Measurements from ENCODE around the gene SPDEF. TPM values are rescaled to one million over a fixed set of nuclear protein-coding genes. Genes with fewer than 3 reads are reported as not detected.

Gene SPDEF
- total RNA-seq, 1 donor from 2014 or later = 5.0 TPM

- H3K4me3 ChIP-seq (ENCODE audit: low read depth, low read length) = no peak overlapping the region
- peak; percentile 64 for FAIRE-seq
Observed at GRCh38 chr6:34528996-34529664, 27.0 kb downstream of the SPDEF start.

GRCh38 chr6:34527751-34528670 is 28.1 kb downstream of the SPDEF start:
- no peak for FAIRE-seq
- no peak for TF ChIP-seq CTCF (IDR thresholded peaks at IDR 0.05; ENCODE audit: insufficient read depth, low read length, severe bottlenecking)

More at GRCh38 chr6:34528996-34529664, 27.0 kb downstream of the SPDEF start:
- TF ChIP-seq CTCF (IDR thresholded peaks at IDR 0.05; ENCODE audit: insufficient read depth, low read length, severe bottlenecking) = no peak
- no peaks in the 10 kb centered on the region for H3K36me3 ChIP-seq (ENCODE audit: control insufficient read depth, insufficient read depth, low read length)
- DNase-seq (ENCODE audit: low read depth) = no peak
- no peaks in the 10 kb centered on the region for H3K27me3 ChIP-seq (ENCODE audit: control insufficient read depth, insufficient read depth, low read length)

GRCh38 chr6:34526992-34527728 is 29.0 kb downstream of the SPDEF start:
- peak; percentile 79 for DNase-seq (ENCODE audit: low read depth)
- FAIRE-seq = no peak
- H3K4me3 ChIP-seq (ENCODE audit: low read depth, low read length) = peak overlapping the region; percentile 12
- H3K27me3 ChIP-seq (ENCODE audit: control insufficient read depth, insufficient read depth, low read length) = no peaks in the 10 kb centered on the region
- H3K36me3 ChIP-seq (ENCODE audit: control insufficient read depth, insufficient read depth, low read length) = no peaks in the 10 kb centered on the region
- TF ChIP-seq CTCF (IDR thresholded peaks at IDR 0.05; ENCODE audit: insufficient read depth, low read length, severe bottlenecking) = peak; percentile 84

More at GRCh38 chr6:34527751-34528670, 28.1 kb downstream of the SPDEF start:
- no peaks in the 10 kb centered on the region for H3K27me3 ChIP-seq (ENCODE audit: control insufficient read depth, insufficient read depth, low read length)
- no peak overlapping the region for H3K4me3 ChIP-seq (ENCODE audit: low read depth, low read length)
- no peak for DNase-seq (ENCODE audit: low read depth)
- no peaks in the 10 kb centered on the region for H3K36me3 ChIP-seq (ENCODE audit: control insufficient read depth, insufficient read depth, low read length)

- H3K27me3 ChIP-seq (ENCODE audit: control insufficient read depth, insufficient read depth, low read length) = no peaks in the 10 kb centered on the region
- H3K4me3 ChIP-seq (ENCODE audit: low read depth, low read length) = peak overlapping the region; percentile 12
- no peak for DNase-seq (ENCODE audit: low read depth)
Observed at GRCh38 chr6:34526241-34526972, 29.7 kb downstream of the SPDEF start.

More at GRCh38 chr6:34526241-34526972, 29.7 kb downstream of the SPDEF start:
- no peaks in the 10 kb centered on the region for H3K36me3 ChIP-seq (ENCODE audit: control insufficient read depth, insufficient read depth, low read length)
- TF ChIP-seq CTCF (IDR thresholded peaks at IDR 0.05; ENCODE audit: insufficient read depth, low read length, severe bottlenecking) = no peak
- FAIRE-seq = no peak

All from bronchial epithelial cell (primary cell).